IPS-NIHi11 (cell line): ENCODE measurements around the gene ODAPH.

Source experiments
- DNase-seq: peaks from one replicate; pipeline ENCODE4 v3.0.0; 2012; ENCODE audit warnings: mixed read lengths, low spot score

Gene ODAPH

GRCh38 chr4:75544870-75545269 lies 11.0 kb upstream of the ODAPH start:
- DNase-seq = no peak

- no peak for DNase-seq
These were observed 10.3 kb upstream of the ODAPH start for GRCh38 chr4:75545526-75545925.

- no peak for DNase-seq
These were observed 8.0 kb upstream of the ODAPH start for GRCh38 chr4:75547647-75548387.

- DNase-seq = no peak
These were observed 6.8 kb upstream of the ODAPH start for GRCh38 chr4:75549019-75549418.

- DNase-seq = no peak
These were observed 3.4 kb upstream of the ODAPH start for GRCh38 chr4:75552452-75552851.

- DNase-seq = no peak
These were observed 1.8 kb downstream of the ODAPH start for GRCh38 chr4:75557696-75558095.

GRCh38 chr4:75561789-75562188 lies 5.9 kb downstream of the ODAPH start:
- DNase-seq = peak; percentile 65

GRCh38 chr4:75564023-75564422 lies 8.2 kb downstream of the ODAPH start:
- DNase-seq = no peak

GRCh38 chr4:75565481-75565880 lies 9.6 kb downstream of the ODAPH start:
- no peak for DNase-seq

GRCh38 chr4:75566911-75567310 lies 11.0 kb downstream of the ODAPH start:
- no peak for DNase-seq

GRCh38 chr4:75567725-75568124 lies 11.9 kb downstream of the ODAPH start:
- no peak for DNase-seq

- no peak for DNase-seq
These were observed 28.2 kb downstream of the ODAPH start for GRCh38 chr4:75584067-75584466.

- no peak for DNase-seq
These were observed 37.5 kb downstream of the ODAPH start for GRCh38 chr4:75593393-75593792.

GRCh38 chr4:75596061-75596460 lies 40.2 kb downstream of the ODAPH start:
- no peak for DNase-seq

- DNase-seq = no peak
These were observed 42.5 kb downstream of the ODAPH start for GRCh38 chr4:75598390-75598789.

- no peak for DNase-seq
These were observed 43.8 kb downstream of the ODAPH start for GRCh38 chr4:75599647-75600046.

GRCh38 chr4:75605928-75606327 lies 50.1 kb downstream of the ODAPH start:
- no peak for DNase-seq

- DNase-seq = no peak
These were observed 56.4 kb downstream of the ODAPH start for GRCh38 chr4:75612306-75612705.
